Measurements from ENCODE around the gene TSPAN14.

Gene TSPAN14

GRCh38 chr10:80457554-80458262, 3.6 kb downstream of the TSPAN14 start:
- no peak for DNase-seq

DNA sequence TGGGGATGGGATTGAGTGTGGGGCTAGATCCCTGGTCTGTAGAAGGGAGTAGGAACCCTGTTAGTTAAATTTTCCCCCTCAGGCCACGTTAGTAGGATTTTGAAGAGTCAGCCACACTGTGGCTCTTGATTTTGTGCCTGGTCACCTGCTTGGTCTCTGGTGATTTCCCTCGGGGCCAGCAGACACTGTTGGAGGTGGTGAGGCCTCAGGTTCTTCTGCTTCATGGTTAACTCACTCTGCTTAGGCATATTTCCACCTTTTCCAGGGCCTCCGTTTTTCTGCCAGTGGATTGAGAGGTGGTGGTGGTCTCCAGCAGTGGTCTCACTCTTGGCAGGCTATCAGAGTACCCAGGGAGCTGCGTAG, 4.1 kb downstream of the TSPAN14 start:
- DNase-seq: no peak

- DNase-seq: no peak
Measured at GRCh38 chr10:80458638-80459037, 4.5 kb downstream of the TSPAN14 start.

GRCh38 chr10:80459047-80459865, 5.1 kb downstream of the TSPAN14 start:
- no peak for DNase-seq

DNA sequence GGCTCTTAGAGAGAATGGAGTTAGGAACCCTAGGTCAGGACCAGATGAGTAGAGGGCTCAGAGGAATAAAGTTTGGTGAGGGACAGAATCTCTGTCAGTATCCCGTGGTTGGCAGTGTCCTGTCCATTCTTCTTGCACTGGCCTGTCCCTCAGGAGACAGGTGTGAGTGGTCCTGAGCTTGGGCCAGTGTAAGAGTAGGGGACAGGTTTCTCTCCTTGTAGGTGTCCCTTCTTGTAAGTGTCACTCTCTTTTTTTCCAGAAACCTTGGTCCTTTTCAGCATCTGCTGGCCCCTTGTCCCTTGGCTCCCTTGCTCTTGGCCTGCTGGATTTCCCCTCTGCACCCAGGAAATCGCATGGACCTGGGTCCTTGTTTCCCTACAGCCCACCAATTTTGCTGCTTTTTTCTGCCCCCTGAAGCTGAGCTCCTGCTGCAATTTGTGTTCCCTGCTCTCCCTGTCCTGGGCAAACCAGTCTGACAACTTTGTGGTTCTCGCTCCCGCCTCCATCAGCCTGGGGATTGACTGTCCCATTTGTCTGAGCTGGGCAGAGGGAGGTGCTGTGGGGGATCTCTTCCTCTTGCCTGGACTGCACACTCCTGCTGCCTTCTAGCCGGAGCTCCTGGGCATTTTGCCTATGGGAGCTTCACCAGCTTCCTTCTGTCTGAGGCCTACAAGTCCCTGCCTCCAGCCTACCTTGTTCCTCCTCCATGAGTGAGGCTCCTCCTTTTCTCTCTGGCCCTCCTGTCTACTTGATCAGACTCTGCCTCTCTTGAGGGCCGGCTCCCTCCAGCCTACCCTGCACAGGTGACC, 6.5 kb downstream of the TSPAN14 start:
- DNase-seq: no peak

DNA sequence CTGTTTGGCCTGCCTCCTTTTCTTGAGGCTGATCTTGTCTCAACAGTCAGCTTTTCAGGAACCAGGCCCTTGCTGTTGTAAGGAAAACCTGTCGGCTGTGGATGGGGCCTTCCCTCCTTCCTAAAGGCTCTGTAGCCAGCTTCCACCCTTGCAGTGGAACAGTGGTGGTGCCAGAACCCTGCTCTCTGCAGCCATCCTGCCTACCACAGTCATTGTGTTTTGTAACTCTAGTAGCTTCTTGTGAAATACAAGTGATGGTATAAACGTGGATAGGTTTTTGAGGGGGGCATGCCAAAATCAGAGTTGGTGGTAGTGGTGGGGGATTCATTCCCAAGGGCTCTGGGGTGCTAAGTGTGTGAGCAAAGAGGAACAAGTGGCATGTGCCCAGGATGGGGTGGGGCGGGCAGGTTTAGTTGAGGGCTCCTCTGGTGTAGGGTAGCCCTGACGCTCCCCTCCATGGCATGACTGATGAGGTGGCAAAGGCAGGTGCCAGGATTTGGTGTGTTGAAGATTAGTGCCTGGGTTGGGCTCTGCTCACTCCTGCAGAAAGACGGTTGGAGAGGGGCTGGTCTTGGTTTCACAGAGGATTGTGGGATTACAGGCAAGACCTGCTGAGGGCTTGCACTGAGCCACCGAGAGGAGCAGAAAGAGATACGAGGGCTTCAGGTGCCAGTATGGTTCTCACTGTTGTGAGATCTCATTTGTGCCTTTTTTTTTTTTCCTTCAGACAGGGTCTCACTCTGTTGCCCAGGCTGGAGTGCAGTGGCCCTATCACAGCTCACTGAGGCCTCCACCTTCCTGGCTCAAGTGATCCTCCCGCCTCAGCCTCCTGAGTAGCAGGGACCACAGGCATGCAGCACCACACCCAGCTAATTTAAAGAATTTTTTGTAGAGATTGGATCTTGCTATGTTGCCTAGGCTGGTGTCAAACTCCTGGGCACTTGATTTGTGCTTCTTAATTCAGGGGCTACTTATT, 7.4 kb downstream of the TSPAN14 start:
- no peak for DNase-seq

- DNase-seq: no peak
Measured at GRCh38 chr10:80462299-80462980, 8.3 kb downstream of the TSPAN14 start.

DNA sequence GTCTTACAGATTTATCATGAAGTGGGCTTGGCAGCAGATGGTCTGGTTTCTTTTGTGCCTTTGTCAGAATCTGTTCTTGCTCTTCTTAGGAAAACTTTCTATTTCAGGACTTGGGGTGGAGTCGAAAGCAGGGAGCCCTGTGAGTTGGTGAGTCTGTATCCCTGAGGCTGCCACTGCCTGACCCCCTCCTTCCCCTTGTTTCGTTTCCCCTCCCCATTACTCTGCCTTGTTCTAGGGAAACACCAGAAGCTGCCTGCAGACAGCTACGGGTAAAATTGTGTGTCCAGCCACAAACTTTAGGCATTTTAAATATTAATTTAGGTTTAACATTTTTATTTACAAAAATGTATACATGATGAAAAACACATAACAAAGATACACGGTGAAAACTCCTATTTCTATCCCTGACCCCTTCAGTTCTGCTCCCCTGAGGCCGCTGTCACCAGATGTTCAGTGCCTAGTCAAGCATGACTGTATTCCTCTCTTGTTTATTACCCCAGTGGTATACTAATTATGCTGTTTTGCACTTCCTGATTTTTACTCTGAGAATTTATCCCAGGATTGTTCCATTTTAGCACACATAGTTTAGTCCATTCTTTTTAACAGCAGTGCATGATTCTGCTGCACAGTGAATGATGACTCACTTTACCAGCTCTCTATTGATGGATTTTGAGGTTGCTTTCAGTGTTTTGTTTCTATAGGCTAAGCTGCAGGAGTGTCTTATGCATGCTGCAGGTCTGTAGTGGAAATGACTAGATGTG, 9.1 kb downstream of the TSPAN14 start:
- DNase-seq: no peak

DNA sequence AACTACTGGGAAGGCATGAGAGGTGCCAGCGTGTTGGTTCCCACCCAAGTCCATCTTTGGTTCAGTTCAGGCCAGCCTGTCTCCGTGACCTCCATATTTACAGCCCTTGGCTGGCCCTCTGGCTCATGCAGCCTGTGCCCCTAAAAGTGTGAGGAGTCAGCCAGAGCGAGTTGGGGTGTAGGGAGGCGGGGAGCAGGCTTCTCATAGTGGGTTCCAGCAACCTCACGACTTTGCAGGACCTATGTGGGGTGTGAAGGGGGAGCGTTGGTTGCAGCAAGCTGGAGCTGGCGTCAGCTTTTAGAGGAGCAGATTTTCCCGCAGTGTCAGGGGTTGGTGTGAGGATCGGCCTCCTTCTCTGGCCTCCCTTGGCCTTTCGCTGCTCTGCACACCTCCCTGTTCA, 9.8 kb downstream of the TSPAN14 start:
- no peak for DNase-seq

DNA sequence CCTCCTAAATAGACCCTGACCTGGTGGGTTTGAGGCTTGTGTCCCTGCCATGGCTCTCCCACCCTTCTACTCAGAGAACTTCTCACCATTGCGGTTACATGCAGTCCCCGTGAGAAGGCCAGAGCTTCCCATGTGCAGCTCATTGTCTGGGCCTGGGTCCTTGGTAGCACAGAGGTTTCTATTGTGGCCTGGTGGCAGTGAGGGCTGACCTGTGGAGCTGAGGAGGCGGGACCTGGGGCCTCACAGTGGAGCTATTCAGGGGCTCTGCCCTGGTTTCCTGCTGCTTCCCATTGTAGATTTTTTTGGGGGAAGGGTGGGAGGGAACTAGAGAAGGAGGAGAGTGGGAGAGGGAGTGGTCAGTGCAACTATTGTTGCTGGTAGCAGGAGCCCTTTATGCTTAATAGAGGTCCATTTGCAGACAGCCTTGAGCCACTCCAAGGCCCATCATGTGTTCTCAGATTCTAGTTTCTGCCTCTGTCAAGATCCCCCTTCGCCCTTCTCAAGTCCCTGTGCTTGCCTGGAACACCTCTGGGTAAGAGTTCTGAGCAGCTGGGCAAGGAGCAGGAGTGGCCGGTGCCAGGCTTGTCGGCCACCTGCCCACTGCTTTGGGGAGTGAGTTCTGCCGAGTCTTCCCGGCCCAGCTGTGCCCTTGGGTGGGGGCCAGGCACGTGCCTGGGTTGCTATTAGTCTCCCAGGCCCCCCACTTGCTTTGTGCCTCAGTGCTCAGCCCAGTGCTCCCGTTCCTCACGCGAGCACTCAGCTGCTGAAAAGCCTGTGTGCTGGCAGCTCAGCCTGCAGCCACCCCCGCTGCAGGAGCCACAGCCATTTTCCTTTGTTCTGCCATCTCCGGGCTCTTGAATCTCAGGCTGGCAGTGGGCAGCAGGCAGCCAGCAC, 10.7 kb downstream of the TSPAN14 start:
- no peak for DNase-seq

DNA sequence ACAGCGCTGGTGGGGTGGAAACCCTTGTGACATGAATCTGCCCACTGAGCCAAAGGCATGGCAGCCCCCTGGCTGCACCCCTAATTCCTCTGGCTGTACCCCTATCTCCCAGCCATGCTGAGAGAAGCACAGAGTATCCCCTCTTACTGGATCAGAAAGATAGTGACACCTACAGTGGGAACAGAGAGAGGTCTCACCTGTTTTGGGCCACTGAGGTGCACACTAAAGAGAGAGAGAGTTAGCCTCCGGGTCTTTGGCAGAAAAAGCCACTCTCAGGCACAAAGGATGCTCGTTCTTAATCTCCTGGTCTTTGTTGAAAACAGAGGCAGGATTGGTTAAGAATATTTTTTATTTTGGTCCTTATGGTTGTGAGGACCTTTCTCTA, 11.3 kb downstream of the TSPAN14 start:
- DNase-seq: no peak

- no peak for DNase-seq
Measured at GRCh38 chr10:80465839-80466590, 11.9 kb downstream of the TSPAN14 start.

GRCh38 chr10:80466724-80467326, 12.7 kb downstream of the TSPAN14 start:
- DNase-seq: no peak

DNA sequence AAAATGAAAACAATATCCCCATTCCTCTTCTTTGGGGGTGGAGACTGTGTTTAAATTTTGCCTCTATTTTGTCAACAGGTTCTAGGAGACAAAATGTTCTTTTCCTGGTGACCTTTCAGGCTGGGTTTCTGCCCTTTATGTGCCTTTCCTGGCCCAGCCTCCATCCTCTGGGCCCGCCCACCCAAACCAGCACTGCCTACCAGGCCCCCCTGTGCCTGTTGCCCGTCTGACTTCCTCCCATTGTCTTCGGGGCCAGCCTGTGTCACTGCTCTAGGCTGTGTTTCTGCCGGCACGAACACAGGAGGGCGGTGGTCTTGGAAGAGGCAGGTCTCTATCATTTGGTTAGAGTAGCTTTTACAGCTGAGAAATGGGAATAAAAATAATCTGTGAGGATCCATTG, 13.9 kb downstream of the TSPAN14 start:
- DNase-seq: no peak

- DNase-seq: no peak
Measured at GRCh38 chr10:80468806-80469421, 14.8 kb downstream of the TSPAN14 start.

DNA sequence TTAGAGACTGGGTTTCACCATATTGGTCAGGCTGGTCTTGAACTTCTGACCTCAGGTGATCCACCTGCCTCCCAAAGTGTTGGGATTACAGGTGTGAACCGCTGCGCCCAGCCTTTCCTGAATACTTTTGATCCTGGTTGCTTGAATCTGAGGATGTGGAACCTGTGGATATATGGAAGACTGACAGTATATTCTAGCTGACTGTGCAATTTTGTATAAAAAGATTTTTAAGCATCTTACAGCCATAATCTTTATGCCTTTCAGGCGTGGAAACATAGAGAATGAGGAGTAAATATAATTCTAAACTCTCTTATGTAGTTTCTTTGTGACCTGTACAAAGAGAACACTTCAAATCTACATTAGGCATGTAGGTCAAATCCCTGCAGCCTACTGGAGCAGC, 16.2 kb downstream of the TSPAN14 start:
- no peak for DNase-seq

GRCh38 chr10:80471001-80471400, 16.9 kb downstream of the TSPAN14 start:
- DNase-seq: no peak

GRCh38 chr10:80471715-80472233, 17.7 kb downstream of the TSPAN14 start:
- no peak for DNase-seq

Measured in NCI-H1436 (cell line).